Superior temporal gyrus (tissue), 1 donor: ENCODE measurements around the gene VCX2.
"Not testable (repeated sequence)": the region's sequence is repeated elsewhere in the genome, so short reads cannot be mapped to it uniquely, and the experiment has no call there.

Experiments used
- DNase-seq: peaks from one replicate; pipeline ENCODE4 v3.0.0-alpha.2; 2016; ENCODE audit errors: extremely low spot score

VCX2 gene

GRCh38 chrX:8122538-8122937 is 48.5 kb downstream of the VCX2 start:
- no peak for DNase-seq

- DNase-seq: not testable (repeated sequence)
Observed at GRCh38 chrX:8121391-8121790, 49.7 kb downstream of the VCX2 start.
